Middle frontal gyrus (tissue), 1 donor: Measurements from ENCODE around the gene SCARF1.

ENCODE experiments used
- DNase-seq: peaks from one replicate; pipeline ENCODE4 v3.0.0-alpha.2; 2015; ENCODE audit warnings: low spot score; ENCODE audit errors: extremely low spot score

SCARF1 gene

GRCh38 chr17:1604831-1605528 is 40.6 kb downstream of the SCARF1 start:
- DNase-seq = no peak

GRCh38 chr17:1601571-1601970 is 44.0 kb downstream of the SCARF1 start:
- no peak for DNase-seq

DNA sequence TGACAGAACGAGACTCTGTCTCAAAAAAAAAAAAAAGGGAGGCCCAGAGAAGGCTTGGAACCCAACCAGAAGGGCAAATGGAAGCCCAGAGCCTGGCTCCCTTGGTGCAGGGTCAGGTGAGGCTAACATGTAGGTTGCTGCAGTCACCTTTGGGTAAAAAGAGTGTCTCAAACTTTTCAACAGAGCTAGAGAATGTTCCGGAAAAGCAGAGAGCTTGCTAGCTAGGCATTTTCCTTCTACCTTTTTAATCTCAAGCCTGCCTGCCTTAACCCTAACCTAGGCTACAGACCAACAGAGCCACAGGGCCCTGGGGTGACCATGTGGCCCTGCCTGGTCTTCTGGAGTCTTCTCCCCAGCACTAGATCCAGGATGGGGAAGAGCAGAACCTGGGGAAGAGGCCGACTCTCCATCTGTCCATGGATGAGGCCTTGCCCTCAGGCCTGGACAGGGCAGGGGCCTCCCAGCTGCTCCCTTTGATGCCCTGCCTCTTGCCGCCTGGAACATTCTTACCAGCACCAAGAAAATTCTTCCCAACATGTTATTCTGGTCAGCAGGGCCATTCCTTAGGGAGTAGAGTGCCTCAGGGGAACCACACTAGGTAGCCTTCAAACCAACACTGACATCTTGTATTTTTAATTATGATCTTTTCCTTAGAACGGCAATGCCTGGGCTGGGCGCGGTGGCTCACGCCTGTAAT is 47.0 kb downstream of the SCARF1 start:
- DNase-seq = no peak

DNA sequence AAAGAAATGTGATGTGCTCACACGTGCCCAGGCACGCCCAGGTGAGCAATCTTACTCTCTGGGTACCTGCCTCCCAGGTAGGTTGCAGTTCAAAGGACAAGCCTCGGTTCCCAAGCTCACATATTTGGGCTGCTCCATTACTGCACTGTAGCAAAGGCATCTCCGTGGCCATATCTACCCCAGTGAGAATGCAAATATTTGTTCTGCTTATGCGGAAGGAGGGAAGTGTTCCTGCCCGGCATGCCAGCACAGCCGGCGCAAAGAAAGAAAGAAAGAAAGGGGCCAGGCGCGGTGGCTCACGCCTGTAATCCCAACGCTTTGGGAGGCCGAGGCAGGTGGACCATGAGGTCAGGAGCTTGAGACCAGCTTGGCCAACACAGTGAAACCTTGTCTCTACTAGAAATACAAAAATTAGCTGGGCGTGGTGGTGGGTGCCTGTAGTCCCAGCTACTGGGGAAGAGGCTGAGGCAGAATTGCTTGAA is 47.6 kb downstream of the SCARF1 start:
- no peak for DNase-seq

DNA sequence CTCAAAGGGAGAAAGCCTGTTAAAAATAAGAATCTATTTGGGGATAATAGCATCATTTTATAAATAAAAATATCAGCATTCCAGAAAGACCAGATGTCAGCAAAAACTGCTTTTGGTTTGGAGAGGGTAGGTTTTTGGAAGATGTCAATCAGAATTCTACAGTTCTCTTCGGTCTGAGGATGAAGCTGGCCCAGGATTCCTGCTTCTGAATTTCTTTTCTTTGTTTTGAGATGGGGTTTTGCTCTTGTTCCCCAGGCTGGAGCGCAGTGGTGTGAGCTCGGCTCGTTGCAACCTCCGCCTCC is 52.0 kb downstream of the SCARF1 start:
- no peak for DNase-seq

DNA sequence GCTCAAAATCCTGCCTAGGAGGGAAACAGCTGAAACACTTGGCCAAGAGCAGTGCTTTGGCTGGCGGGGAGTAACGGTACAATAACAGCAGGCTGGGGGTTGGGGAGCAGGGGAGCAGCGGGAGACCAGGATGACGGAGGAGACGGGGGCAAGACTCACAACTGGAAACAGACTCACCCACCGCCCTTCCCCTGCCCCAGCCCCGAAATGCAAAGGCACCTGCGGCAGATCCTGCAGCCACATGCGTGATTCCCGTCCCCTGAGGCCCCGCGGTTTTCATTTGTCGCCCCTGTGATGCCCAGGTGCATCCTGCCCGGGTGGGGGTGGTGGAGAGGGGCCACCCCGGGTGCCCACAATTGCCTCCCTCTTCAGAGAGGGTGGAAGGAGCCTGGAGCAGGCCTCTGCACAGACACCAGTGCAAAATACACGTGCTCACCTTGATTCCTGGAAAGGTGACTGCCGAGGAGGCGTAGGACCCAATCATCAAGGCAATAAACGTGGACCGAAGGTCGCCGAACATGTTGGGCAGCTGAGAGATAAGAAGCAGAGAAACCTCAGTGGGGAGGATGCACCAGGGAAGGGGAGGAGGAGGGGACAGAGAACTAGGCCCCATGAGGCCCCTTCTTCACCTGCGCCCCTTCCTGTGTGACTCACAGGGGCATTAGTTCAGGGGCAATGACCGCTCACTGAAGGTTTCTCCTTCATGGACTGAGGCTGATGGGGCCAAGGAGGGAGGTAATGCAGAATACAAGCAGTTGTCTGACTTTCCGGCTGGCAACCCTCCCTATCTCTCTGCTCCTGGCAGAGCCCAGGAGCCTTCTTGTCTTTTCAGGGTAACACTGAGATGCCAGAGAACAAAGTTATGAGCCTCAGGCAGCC is 52.5 kb downstream of the SCARF1 start:
- no peak for DNase-seq

DNA sequence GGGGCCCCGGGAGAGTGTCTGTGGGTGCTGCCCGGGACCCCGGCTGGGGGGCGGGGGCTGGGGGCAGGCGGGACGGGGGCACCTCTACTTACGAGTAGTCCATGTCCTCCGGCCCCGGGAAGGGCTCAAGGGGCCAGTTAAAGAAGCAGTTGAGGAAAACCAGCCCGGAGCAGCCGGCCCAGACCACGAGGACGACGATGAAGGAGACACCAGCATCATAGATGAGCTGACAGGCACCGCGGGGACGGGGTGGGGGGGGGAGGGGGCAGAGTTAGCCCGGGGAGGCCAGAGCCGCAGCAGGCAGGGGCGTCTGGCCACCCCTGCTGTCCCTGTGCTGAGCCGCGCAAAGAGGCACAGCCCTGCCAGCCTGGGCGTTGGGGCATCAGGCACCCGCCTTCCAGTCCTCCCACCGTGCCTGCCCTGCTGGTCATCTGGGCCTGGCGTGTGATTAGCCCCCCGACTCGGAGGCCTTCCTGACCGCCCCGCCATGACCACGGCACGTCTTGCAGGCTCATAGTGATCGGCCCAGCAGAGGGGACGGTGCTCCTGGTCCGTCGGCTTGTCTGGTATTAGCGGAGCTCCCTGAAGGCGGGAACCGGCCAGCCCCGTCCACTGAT is 54.0 kb downstream of the SCARF1 start:
- DNase-seq = no peak

- DNase-seq = no peak
Measured at GRCh38 chr17:1590747-1591473, 54.6 kb downstream of the SCARF1 start.

- DNase-seq = no peak
Measured at GRCh38 chr17:1590029-1590746, 55.3 kb downstream of the SCARF1 start.

GRCh38 chr17:1588821-1589585 is 56.5 kb downstream of the SCARF1 start:
- no peak for DNase-seq

DNA sequence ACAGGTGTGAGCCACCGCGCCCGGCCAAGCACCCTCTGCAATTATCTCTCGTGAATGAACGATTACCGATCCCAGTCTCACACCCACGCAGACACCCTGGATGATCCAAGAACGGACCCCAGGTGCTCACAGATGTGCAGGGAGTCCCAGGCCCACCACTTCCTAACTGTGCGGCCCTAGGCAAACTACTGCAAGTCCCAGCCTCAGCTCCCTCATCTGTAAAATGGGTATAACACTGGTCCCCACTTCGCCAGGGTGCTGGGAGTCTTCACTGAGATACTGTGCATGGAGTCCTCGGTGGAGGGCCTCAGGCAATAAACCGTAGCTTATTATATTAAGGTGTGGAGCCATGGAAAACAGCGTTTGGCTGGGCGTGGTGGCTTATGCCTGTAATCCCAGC is 61.4 kb downstream of the SCARF1 start:
- DNase-seq = no peak
